ENCODE measurements around the gene CHML.

DNA sequence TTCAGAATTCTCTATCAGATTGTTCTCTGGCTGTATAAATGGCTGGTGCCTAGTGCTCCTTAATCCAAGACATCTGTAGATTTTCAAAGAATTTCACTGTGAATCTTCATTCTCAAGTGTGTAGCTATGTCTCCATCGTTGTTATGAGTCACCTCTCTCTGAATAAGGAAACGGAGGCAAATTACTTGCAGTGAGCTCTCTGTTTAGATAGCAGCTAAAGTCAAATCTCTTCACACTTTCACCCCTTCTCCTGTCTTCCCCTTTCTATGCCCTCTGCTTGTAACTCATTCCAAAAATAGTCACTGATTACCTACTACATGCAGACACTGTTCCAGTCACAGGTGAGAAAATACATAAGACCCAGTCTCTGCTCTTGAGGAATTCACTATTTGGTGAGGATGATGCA lies 39.7 kb downstream of the CHML start:
- no peak for TF ChIP-seq POLR2A (IDR thresholded peaks at IDR 0.05)
- no peak for TF ChIP-seq EP300 (IDR thresholded peaks at IDR 0.05)
- TF ChIP-seq CTCF (IDR thresholded peaks at IDR 0.05) = no peak

Measured in sigmoid colon (tissue), 4 donors.